WTC11 (cell line): Measurements from ENCODE around the gene CRYBG3. TPM values are rescaled to one million over a fixed set of nuclear protein-coding genes. Genes with fewer than 3 reads are reported as not detected.

Experiments used
- ATAC-seq: fragments of 200-7000 bp; cut with Tn5 transposase; 2 replicates; pipeline ENCODE4 v1.10.0; 2021; ENCODE audit warnings: mild to moderate bottlenecking, moderate library complexity
- CTCF ChIA-PET: fragments of 300-600 bp; sonication (Branson Sonifier 250); formaldehyde crosslinking; loops from one replicate; lab custom pipeline; 2021; ENCODE audit warnings: antibody characterized with exemption; lab: Charles Lee
- POLR2A ChIA-PET: fragments of 350-600 bp; sonication (Branson Sonifier 250); formaldehyde crosslinking; loops from one replicate; lab custom pipeline; 2021; ENCODE audit warnings: antibody characterized with exemption; lab: Charles Lee
- DNase-seq: peaks from one replicate; pipeline ENCODE4 v3.0.0; 2021; ENCODE audit warnings: low spot score
- H3K27ac Mint-ChIP-seq: 2 replicates; pipeline ENCODE4 v1.8.0; 2021; ENCODE audit warnings: mixed read lengths
- H3K27me3 Mint-ChIP-seq: 2 replicates; pipeline ENCODE4 v1.8.0; 2021; ENCODE audit warnings: low read depth, mild to moderate bottlenecking, moderate library complexity, mixed read lengths
- H3K36me3 Mint-ChIP-seq: 2 replicates; pipeline ENCODE4 v1.8.0; 2021; ENCODE audit warnings: mixed read lengths
- H3K4me1 Mint-ChIP-seq: 2 replicates; pipeline ENCODE4 v1.8.0; 2022; ENCODE audit warnings: mixed read lengths
- H3K4me3 Mint-ChIP-seq: 2 replicates; pipeline ENCODE4 v1.8.0; 2021; ENCODE audit warnings: mild to moderate bottlenecking, moderate library complexity, mixed read lengths
- H3K9me3 Mint-ChIP-seq: 2 replicates; pipeline ENCODE4 v1.8.0; 2021; ENCODE audit warnings: mixed read lengths
- CBFB ChIP-seq: sonication (generic); formaldehyde crosslinking; IDR thresholded peaks from 2 replicates; pipeline ENCODE4 v1.8.1; 2022; ENCODE audit warnings: mild to moderate bottlenecking, low read depth, missing genetic modification reagents
- FOXJ3 ChIP-seq: sonication (generic); formaldehyde crosslinking; IDR thresholded peaks from 2 replicates; pipeline ENCODE4 v1.9.0; 2021; ENCODE audit warnings: missing genetic modification reagents, mild to moderate bottlenecking, borderline replicate concordance
- MYBL2 ChIP-seq: sonication (generic); formaldehyde crosslinking; IDR thresholded peaks from 2 replicates; pipeline ENCODE4 v1.8.1; 2023; ENCODE audit warnings: mild to moderate bottlenecking, moderate library complexity, missing genetic modification reagents
- NR2C2 ChIP-seq: sonication (generic); formaldehyde crosslinking; IDR thresholded peaks from 2 replicates; pipeline ENCODE4 v1.8.0; 2022; ENCODE audit warnings: mild to moderate bottlenecking, missing genetic modification reagents
- NR3C1 ChIP-seq: sonication (generic); formaldehyde crosslinking; conservative IDR thresholded peaks from 2 replicates; pipeline ENCODE4 v1.8.1; 2023; ENCODE audit warnings: low read depth, mild to moderate bottlenecking, missing genetic modification reagents
- RORB ChIP-seq: fragments of 250-450 bp; sonication (Bioruptor Pico); IDR thresholded peaks from 2 replicates; pipeline ENCODE4 v1.9.0; 2021; ENCODE audit warnings: mild to moderate bottlenecking
- SMAD3 ChIP-seq: sonication (generic); formaldehyde crosslinking; IDR thresholded peaks from 2 replicates; pipeline ENCODE4 v1.8.0; 2022; ENCODE audit warnings: missing genetic modification reagents, mild to moderate bottlenecking, borderline replicate concordance
- SMAD4 ChIP-seq: sonication (generic); formaldehyde crosslinking; IDR thresholded peaks from 2 replicates; pipeline ENCODE4 v1.8.0; 2022; ENCODE audit warnings: mild to moderate bottlenecking, missing genetic modification reagents
- TP53 ChIP-seq: sonication (generic); formaldehyde crosslinking; IDR thresholded peaks from 2 replicates; pipeline ENCODE4 v1.8.1; 2023; ENCODE audit warnings: mild to moderate bottlenecking, missing genetic modification reagents
- ZBTB21 ChIP-seq: sonication (generic); formaldehyde crosslinking; IDR thresholded peaks from 2 replicates; pipeline ENCODE4 v1.8.1; 2023; ENCODE audit warnings: mild to moderate bottlenecking, missing genetic modification reagents, borderline replicate concordance
- ZNF138 ChIP-seq: sonication (generic); formaldehyde crosslinking; conservative IDR thresholded peaks from 2 replicates; pipeline ENCODE4 v1.8.1; 2022; ENCODE audit warnings: mild to moderate bottlenecking, moderate library complexity, missing genetic modification reagents
- ZNF396 ChIP-seq: fragments of 250-450 bp; sonication (Bioruptor Pico); IDR thresholded peaks from 2 replicates; pipeline ENCODE4 v1.8.0; 2021; ENCODE audit warnings: mild to moderate bottlenecking, moderate library complexity, borderline replicate concordance
- total RNA-seq: library from RNA; stranded (reverse); gene quantifications from 3 replicates; pipeline ENCODE4 v1.2.3, GENCODE V29; 2021
- TF ChIP-seq, protein P1 (sequence below): sonication (generic); formaldehyde crosslinking; IDR thresholded peaks from 2 replicates; pipeline ENCODE4 v1.8.0; 2022; ENCODE audit warnings: mild to moderate bottlenecking, missing genetic modification reagents
- TF ChIP-seq, protein P2 (sequence below): sonication (generic); formaldehyde crosslinking; IDR thresholded peaks from 2 replicates; pipeline ENCODE4 v1.8.1; 2022; ENCODE audit warnings: missing genetic modification reagents, borderline replicate concordance
- TF ChIP-seq, protein P3 (sequence below): sonication (generic); formaldehyde crosslinking; IDR thresholded peaks from 2 replicates; pipeline ENCODE4 v1.8.1; 2023; ENCODE audit warnings: mild to moderate bottlenecking, missing genetic modification reagents, borderline replicate concordance
- TF ChIP-seq, protein P4 (sequence below): sonication (generic); formaldehyde crosslinking; IDR thresholded peaks from 2 replicates; pipeline ENCODE4 v1.8.1; 2022; ENCODE audit warnings: mild to moderate bottlenecking, moderate library complexity, missing genetic modification reagents
- TF ChIP-seq, protein P5 (sequence below): sonication (generic); formaldehyde crosslinking; IDR thresholded peaks from 2 replicates; pipeline ENCODE4 v1.8.1; 2022; ENCODE audit warnings: low read depth, mild to moderate bottlenecking, moderate library complexity, missing genetic modification reagents, borderline replicate concordance
- TF ChIP-seq, protein P6 (sequence below): sonication (generic); formaldehyde crosslinking; IDR thresholded peaks from 2 replicates; pipeline ENCODE4 v1.8.1; 2023; ENCODE audit warnings: mild to moderate bottlenecking, missing genetic modification reagents
- TF ChIP-seq, protein P7 (sequence below): sonication (generic); formaldehyde crosslinking; conservative IDR thresholded peaks from 2 replicates; pipeline ENCODE4 v1.8.1; 2022; ENCODE audit warnings: mild to moderate bottlenecking, missing genetic modification reagents

The CRYBG3 gene
- total RNA-seq, 1 experiment from 2014 or later = 13.6 TPM

DNA sequence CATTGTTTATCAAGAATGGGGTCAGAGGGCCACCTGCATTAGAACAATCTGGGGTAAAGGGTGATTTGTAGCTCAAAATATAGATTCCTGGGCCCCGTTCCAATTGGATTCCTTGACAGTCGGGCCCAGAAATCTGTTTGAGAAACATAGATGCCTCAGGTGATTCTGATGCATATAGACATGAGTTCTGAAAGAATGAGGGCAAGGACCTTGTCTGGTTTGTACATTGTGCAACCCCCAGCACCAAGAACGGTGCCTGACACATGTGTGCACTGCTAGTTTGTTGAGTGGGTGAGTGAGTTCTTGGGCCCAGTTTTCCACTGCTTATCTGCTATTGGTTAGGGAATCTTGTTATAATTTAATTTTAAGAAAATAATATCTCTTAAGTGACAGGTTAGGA is 16.6 kb downstream of the CRYBG3 start:
- ChIA-PET CTCF (interaction anchor here (1.0 kb wide), 1 partner anchor 185 kb away, joined by 6 read pairs; no protein-coding TSS in a partner anchor), POLR2A (interaction anchor here (1.0 kb wide), 1 partner anchor 16 kb away, joined by 4 read pairs; the partner anchor contains the start of gene CRYBG3)
- H3K4me3 Mint-ChIP-seq = no peak overlapping the region
- TF ChIP-seq RORB (CRISPR knock-in tag) = no peak
- TF ChIP-seq, protein P1, sequence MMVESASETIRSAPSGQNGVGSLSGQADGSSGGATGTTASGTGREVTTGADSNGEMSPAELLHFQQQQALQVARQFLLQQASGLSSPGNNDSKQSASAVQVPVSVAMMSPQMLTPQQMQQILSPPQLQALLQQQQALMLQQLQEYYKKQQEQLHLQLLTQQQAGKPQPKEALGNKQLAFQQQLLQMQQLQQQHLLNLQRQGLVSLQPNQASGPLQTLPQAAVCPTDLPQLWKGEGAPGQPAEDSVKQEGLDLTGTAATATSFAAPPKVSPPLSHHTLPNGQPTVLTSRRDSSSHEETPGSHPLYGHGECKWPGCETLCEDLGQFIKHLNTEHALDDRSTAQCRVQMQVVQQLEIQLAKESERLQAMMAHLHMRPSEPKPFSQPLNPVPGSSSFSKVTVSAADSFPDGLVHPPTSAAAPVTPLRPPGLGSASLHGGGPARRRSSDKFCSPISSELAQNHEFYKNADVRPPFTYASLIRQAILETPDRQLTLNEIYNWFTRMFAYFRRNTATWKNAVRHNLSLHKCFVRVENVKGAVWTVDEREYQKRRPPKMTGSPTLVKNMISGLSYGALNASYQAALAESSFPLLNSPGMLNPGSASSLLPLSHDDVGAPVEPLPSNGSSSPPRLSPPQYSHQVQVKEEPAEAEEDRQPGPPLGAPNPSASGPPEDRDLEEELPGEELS = no peak
- TF ChIP-seq, protein P2, sequence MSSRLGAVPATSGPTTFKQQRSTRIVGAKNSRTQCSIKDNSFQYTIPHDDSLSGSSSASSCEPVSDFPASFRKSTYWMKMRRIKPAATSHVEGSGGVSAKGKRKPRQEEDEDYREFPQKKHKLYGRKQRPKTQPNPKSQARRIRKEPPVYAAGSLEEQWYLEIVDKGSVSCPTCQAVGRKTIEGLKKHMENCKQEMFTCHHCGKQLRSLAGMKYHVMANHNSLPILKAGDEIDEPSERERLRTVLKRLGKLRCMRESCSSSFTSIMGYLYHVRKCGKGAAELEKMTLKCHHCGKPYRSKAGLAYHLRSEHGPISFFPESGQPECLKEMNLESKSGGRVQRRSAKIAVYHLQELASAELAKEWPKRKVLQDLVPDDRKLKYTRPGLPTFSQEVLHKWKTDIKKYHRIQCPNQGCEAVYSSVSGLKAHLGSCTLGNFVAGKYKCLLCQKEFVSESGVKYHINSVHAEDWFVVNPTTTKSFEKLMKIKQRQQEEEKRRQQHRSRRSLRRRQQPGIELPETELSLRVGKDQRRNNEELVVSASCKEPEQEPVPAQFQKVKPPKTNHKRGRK (CRISPR knock-in tag) = no peak
- no peak for TF ChIP-seq TP53 (CRISPR knock-in tag)
- no peak for TF ChIP-seq MYBL2 (CRISPR knock-in tag)
- no peak for TF ChIP-seq NR3C1 (CRISPR knock-in tag)
- TF ChIP-seq ZBTB21 (CRISPR knock-in tag) = no peak
- TF ChIP-seq NR2C2 = no peak
- TF ChIP-seq CBFB (CRISPR knock-in tag) = no peak
- TF ChIP-seq, protein P3, sequence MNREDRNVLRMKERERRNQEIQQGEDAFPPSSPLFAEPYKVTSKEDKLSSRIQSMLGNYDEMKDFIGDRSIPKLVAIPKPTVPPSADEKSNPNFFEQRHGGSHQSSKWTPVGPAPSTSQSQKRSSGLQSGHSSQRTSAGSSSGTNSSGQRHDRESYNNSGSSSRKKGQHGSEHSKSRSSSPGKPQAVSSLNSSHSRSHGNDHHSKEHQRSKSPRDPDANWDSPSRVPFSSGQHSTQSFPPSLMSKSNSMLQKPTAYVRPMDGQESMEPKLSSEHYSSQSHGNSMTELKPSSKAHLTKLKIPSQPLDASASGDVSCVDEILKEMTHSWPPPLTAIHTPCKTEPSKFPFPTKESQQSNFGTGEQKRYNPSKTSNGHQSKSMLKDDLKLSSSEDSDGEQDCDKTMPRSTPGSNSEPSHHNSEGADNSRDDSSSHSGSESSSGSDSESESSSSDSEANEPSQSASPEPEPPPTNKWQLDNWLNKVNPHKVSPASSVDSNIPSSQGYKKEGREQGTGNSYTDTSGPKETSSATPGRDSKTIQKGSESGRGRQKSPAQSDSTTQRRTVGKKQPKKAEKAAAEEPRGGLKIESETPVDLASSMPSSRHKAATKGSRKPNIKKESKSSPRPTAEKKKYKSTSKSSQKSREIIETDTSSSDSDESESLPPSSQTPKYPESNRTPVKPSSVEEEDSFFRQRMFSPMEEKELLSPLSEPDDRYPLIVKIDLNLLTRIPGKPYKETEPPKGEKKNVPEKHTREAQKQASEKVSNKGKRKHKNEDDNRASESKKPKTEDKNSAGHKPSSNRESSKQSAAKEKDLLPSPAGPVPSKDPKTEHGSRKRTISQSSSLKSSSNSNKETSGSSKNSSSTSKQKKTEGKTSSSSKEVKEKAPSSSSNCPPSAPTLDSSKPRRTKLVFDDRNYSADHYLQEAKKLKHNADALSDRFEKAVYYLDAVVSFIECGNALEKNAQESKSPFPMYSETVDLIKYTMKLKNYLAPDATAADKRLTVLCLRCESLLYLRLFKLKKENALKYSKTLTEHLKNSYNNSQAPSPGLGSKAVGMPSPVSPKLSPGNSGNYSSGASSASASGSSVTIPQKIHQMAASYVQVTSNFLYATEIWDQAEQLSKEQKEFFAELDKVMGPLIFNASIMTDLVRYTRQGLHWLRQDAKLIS (CRISPR knock-in tag) = no peak
- no peak for TF ChIP-seq ZNF138 (CRISPR knock-in tag)
- TF ChIP-seq FOXJ3 (CRISPR knock-in tag) = no peak
- TF ChIP-seq, protein P4, sequence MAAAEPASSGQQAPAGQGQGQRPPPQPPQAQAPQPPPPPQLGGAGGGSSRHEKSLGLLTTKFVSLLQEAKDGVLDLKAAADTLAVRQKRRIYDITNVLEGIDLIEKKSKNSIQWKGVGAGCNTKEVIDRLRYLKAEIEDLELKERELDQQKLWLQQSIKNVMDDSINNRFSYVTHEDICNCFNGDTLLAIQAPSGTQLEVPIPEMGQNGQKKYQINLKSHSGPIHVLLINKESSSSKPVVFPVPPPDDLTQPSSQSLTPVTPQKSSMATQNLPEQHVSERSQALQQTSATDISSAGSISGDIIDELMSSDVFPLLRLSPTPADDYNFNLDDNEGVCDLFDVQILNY (CRISPR knock-in tag) = no peak
- TF ChIP-seq, protein P5, sequence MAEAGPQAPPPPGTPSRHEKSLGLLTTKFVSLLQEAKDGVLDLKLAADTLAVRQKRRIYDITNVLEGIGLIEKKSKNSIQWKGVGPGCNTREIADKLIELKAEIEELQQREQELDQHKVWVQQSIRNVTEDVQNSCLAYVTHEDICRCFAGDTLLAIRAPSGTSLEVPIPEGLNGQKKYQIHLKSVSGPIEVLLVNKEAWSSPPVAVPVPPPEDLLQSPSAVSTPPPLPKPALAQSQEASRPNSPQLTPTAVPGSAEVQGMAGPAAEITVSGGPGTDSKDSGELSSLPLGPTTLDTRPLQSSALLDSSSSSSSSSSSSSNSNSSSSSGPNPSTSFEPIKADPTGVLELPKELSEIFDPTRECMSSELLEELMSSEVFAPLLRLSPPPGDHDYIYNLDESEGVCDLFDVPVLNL = no peak
- no peak for TF ChIP-seq SMAD3
- no peak for TF ChIP-seq SMAD4 (CRISPR knock-in tag)
- no peak for TF ChIP-seq ZNF396 (CRISPR knock-in tag)
- TF ChIP-seq, protein P6, sequence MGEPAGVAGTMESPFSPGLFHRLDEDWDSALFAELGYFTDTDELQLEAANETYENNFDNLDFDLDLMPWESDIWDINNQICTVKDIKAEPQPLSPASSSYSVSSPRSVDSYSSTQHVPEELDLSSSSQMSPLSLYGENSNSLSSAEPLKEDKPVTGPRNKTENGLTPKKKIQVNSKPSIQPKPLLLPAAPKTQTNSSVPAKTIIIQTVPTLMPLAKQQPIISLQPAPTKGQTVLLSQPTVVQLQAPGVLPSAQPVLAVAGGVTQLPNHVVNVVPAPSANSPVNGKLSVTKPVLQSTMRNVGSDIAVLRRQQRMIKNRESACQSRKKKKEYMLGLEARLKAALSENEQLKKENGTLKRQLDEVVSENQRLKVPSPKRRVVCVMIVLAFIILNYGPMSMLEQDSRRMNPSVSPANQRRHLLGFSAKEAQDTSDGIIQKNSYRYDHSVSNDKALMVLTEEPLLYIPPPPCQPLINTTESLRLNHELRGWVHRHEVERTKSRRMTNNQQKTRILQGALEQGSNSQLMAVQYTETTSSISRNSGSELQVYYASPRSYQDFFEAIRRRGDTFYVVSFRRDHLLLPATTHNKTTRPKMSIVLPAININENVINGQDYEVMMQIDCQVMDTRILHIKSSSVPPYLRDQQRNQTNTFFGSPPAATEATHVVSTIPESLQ (CRISPR knock-in tag) = no peak
- TF ChIP-seq, protein P7, sequence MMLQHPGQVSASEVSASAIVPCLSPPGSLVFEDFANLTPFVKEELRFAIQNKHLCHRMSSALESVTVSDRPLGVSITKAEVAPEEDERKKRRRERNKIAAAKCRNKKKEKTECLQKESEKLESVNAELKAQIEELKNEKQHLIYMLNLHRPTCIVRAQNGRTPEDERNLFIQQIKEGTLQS (CRISPR knock-in tag) = no peak
- ATAC-seq = no peak
- DNase-seq = no peak
- no peaks in the 10 kb centered on the region for H3K9me3 Mint-ChIP-seq
- H3K4me1 Mint-ChIP-seq = peaks cover 24% of the 10 kb centered on the region
- no peaks in the 10 kb centered on the region for H3K27me3 Mint-ChIP-seq
- no peaks in the 10 kb centered on the region for H3K36me3 Mint-ChIP-seq
- no peak overlapping the region for H3K27ac Mint-ChIP-seq
